ENCODE data around the gene FIGN. TPM values are rescaled to one million over a fixed set of nuclear protein-coding genes. Genes with fewer than 3 reads are reported as not detected.

Gene FIGN
- total and polyA plus RNA-seq, 2 donors (not counting 1 experiment from before 2014, with no cell fraction given): 1.5 to 1.6 TPM

DNA sequence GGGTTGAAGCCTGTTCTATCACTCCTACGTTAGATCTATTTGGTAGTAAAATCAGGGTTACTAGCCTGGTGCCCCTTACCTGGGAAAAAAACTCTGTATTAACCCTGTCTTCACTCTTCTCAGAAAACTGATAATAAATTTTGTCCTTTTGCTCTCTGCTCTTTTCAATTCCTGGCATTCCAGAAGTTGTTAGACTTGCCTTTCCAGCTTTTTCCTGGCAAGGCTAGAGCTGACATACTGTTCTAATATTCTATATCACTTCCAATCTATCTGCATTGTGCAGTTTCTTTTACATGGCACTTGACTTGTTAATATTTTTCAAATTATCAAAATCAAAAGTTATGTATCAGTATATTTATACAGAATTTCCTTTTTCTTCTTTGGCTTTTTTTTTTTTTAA, 162.2 kb downstream of the FIGN start:
- H4K20me1 ChIP-seq (ENCODE audit: control insufficient read depth, extremely low read depth, insufficient read depth, low read length): no peaks in the 10 kb centered on the region
- H3K79me2 ChIP-seq (ENCODE audit: control insufficient read depth, insufficient read depth, low read length): no peaks in the 10 kb centered on the region
- no peak for DNase-seq (ENCODE audit: low read depth in 2 of 2)
- no peaks in the 10 kb centered on the region for H3K9me3 ChIP-seq (ENCODE audit: control insufficient read depth, insufficient read depth, low read depth, low read length)
- no peak overlapping the region for H3K27ac ChIP-seq (ENCODE audit: insufficient read depth, low read length)
- no peak overlapping the region for H3K4me2 ChIP-seq (ENCODE audit: extremely low read depth, insufficient read depth, low read length)
- no peaks in the 10 kb centered on the region for H3K4me1 ChIP-seq (ENCODE audit: control insufficient read depth, extremely low read depth, insufficient read depth, low read length)
- no peak for TF ChIP-seq EZH2 (IDR thresholded peaks at IDR 0.05; ENCODE audit: low read length, missing control alignments)
- TF ChIP-seq, protein P1, sequence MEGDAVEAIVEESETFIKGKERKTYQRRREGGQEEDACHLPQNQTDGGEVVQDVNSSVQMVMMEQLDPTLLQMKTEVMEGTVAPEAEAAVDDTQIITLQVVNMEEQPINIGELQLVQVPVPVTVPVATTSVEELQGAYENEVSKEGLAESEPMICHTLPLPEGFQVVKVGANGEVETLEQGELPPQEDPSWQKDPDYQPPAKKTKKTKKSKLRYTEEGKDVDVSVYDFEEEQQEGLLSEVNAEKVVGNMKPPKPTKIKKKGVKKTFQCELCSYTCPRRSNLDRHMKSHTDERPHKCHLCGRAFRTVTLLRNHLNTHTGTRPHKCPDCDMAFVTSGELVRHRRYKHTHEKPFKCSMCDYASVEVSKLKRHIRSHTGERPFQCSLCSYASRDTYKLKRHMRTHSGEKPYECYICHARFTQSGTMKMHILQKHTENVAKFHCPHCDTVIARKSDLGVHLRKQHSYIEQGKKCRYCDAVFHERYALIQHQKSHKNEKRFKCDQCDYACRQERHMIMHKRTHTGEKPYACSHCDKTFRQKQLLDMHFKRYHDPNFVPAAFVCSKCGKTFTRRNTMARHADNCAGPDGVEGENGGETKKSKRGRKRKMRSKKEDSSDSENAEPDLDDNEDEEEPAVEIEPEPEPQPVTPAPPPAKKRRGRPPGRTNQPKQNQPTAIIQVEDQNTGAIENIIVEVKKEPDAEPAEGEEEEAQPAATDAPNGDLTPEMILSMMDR (conservative IDR thresholded peaks at IDR 0.05 in 1 of 2, IDR thresholded peaks at IDR 0.05 in 1 of 2; ENCODE audit: low read depth in 1 of 2, low read length in 2 of 2): no peak
- H2AFZ ChIP-seq (ENCODE audit: low read length): no peak overlapping the region
- no peak overlapping the region for H3K4me3 ChIP-seq (replicated peaks in 1 of 4; ENCODE audit: control extremely low read depth in 1 of 4, insufficient read depth in 1 of 4, low read depth in 3 of 4, low read length in 4 of 4)
- no peaks in the 10 kb centered on the region for H3K27me3 ChIP-seq (ENCODE audit: control insufficient read depth, insufficient read depth, low read length)
- no peaks in the 10 kb centered on the region for H3K36me3 ChIP-seq (ENCODE audit: control insufficient read depth, insufficient read depth, low read length)
- H3K9ac ChIP-seq (ENCODE audit: insufficient read depth, low read length): no peak overlapping the region

DNA sequence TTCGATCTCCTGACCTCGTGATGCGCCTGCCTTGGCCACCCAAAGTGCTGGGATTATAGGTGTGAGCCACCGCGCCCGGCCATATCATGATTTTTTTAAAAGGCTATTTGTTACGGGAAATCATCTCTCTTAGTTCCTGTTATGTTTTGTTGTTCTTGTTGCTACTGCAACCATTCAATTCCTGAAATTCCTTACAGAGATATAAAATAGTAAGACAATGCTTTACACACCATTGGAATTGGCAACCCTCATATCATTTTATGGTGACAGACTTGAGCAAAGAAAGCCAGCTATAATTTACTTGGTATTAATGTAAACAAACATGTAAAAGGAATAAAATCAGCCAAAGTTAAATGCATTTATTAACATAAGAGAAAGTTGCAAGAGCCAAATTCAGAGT, 163.0 kb downstream of the FIGN start:
- no peak overlapping the region for H3K4me3 ChIP-seq (replicated peaks in 1 of 4; ENCODE audit: control extremely low read depth in 1 of 4, insufficient read depth in 1 of 4, low read depth in 3 of 4, low read length in 4 of 4)
- no peak for TF ChIP-seq EZH2 (IDR thresholded peaks at IDR 0.05; ENCODE audit: low read length, missing control alignments)
- TF ChIP-seq, protein P1 (conservative IDR thresholded peaks at IDR 0.05 in 1 of 2, IDR thresholded peaks at IDR 0.05 in 1 of 2; ENCODE audit: low read depth in 1 of 2, low read length in 2 of 2): no peak
- H3K4me2 ChIP-seq (ENCODE audit: extremely low read depth, insufficient read depth, low read length): no peak overlapping the region
- H3K36me3 ChIP-seq (ENCODE audit: control insufficient read depth, insufficient read depth, low read length): no peaks in the 10 kb centered on the region
- no peak overlapping the region for H2AFZ ChIP-seq (ENCODE audit: low read length)
- no peaks in the 10 kb centered on the region for H3K27me3 ChIP-seq (ENCODE audit: control insufficient read depth, insufficient read depth, low read length)
- no peak overlapping the region for H3K9ac ChIP-seq (ENCODE audit: insufficient read depth, low read length)
- H3K9me3 ChIP-seq (ENCODE audit: control insufficient read depth, insufficient read depth, low read depth, low read length): no peaks in the 10 kb centered on the region
- H3K79me2 ChIP-seq (ENCODE audit: control insufficient read depth, insufficient read depth, low read length): no peaks in the 10 kb centered on the region
- H4K20me1 ChIP-seq (ENCODE audit: control insufficient read depth, extremely low read depth, insufficient read depth, low read length): no peaks in the 10 kb centered on the region
- H3K27ac ChIP-seq (ENCODE audit: insufficient read depth, low read length): no peak overlapping the region
- no peak for DNase-seq (ENCODE audit: low read depth in 2 of 2)
- H3K4me1 ChIP-seq (ENCODE audit: control insufficient read depth, extremely low read depth, insufficient read depth, low read length): no peaks in the 10 kb centered on the region

DNA sequence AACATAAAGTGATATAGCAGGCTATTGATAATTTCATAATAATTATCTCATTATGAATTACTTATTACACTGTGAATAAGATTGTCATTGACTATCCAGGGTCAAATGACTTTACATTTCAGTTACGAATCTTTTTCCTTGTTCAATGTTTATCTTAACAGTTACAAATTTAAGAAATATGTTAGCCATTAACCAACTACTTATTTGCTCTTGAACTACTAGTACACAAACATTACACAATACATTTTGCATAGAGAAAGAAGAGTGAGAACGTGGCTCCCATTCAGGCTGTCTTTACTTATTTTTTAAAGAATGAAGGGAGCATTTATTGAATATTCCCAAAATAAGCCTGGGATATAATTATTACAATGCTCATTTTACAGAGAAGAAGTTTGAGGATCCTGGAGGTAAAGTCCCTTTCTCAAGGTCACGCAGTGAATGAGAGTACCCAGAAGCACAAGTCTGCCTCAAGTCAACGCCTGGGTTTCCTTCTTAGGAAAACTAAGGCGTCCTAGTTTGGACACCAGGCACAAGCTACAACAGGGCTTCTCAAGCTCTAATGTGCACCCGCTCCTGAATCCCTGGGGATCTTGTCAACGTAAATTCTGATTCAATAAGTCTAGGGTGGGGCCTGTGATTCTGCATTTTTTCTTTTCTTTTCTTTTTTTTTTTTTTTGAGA, 164.2 kb downstream of the FIGN start:
- H3K4me3 ChIP-seq (replicated peaks in 1 of 4; ENCODE audit: control extremely low read depth in 1 of 4, insufficient read depth in 1 of 4, low read depth in 3 of 4, low read length in 4 of 4): no peak overlapping the region
- no peaks in the 10 kb centered on the region for H3K27me3 ChIP-seq (ENCODE audit: control insufficient read depth, insufficient read depth, low read length)
- H4K20me1 ChIP-seq (ENCODE audit: control insufficient read depth, extremely low read depth, insufficient read depth, low read length): no peaks in the 10 kb centered on the region
- H3K9ac ChIP-seq (ENCODE audit: insufficient read depth, low read length): no peak overlapping the region
- H3K27ac ChIP-seq (ENCODE audit: insufficient read depth, low read length): no peak overlapping the region
- TF ChIP-seq EZH2 (IDR thresholded peaks at IDR 0.05; ENCODE audit: low read length, missing control alignments): no peak
- TF ChIP-seq, protein P1 (conservative IDR thresholded peaks at IDR 0.05 in 1 of 2, IDR thresholded peaks at IDR 0.05 in 1 of 2; ENCODE audit: low read depth in 1 of 2, low read length in 2 of 2): no peak
- H3K9me3 ChIP-seq (ENCODE audit: control insufficient read depth, insufficient read depth, low read depth, low read length): no peaks in the 10 kb centered on the region
- H3K79me2 ChIP-seq (ENCODE audit: control insufficient read depth, insufficient read depth, low read length): no peaks in the 10 kb centered on the region
- H3K4me2 ChIP-seq (ENCODE audit: extremely low read depth, insufficient read depth, low read length): no peak overlapping the region
- H3K4me1 ChIP-seq (ENCODE audit: control insufficient read depth, extremely low read depth, insufficient read depth, low read length): no peaks in the 10 kb centered on the region
- no peaks in the 10 kb centered on the region for H3K36me3 ChIP-seq (ENCODE audit: control insufficient read depth, insufficient read depth, low read length)
- DNase-seq (ENCODE audit: low read depth in 2 of 2): no peak
- no peak overlapping the region for H2AFZ ChIP-seq (ENCODE audit: low read length)

Measured in fibroblast of lung (primary cell).